ENCODE results near the gene SNAI1. TPM values are rescaled to one million over a fixed set of nuclear protein-coding genes. Genes with fewer than 3 reads are reported as not detected.
"Not testable (repeated sequence)": the region's sequence is repeated elsewhere in the genome, so short reads cannot be mapped to it uniquely, and the experiment has no call there.

SNAI1 gene
- total RNA-seq, 1 donor: 5.8 TPM

DNA sequence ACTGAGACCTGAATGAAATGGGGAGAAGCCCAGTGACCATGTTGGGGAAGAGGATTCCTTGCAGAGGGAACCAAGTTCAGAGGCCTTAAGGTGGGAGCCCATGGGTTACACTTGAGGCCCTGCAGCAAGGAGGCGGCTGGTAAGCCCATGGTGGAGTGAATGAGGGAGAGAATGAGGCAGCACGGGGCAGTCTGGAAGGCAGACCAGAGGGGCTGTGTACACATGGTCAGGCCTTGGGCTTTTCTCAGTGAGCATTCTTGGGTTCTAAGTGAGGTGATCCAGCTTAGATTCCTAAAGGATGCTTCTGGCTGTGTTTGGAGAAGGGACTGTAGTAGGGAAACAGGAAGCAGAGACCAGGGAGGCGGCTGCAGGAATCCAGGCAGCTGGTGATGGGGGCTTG, 27.6 kb upstream of the SNAI1 start:
- H3K27me3 ChIP-seq (ENCODE audit: insufficient read depth, low read length): no peaks in the 10 kb centered on the region

DNA sequence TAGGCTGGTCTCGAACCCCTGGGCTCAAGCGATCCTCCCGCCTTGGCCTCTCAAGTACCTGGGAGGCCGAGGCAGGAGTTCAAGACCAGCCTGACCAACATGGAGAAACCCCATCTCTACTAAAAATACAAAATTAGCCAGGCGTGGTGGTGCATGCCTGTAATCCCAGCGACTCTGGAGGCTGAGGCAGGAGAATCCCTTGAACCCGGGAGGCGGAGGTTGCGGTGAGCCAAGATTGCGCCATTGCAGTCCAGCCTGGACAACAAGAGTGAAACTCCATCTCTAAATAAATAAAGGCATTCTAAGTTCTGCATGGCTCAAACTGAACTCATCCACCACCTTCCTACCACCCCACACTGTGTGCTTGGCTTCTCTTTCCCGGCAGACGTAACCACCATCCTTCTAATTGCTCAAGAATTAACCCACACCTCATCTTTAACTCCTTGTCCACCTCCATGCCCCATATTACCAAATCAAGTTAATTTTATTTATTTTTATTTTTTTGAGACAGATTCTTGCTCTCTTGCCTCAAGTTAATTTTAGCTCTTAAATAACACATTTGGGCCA, 26.9 kb upstream of the SNAI1 start:
- H3K4me1 ChIP-seq (ENCODE audit: insufficient read depth, low read length); H3K4me3 ChIP-seq (ENCODE audit: low read length); H3K9me3 ChIP-seq (ENCODE audit: low read depth, low read length); H3K27me3 ChIP-seq (ENCODE audit: insufficient read depth, low read length): not testable (repeated sequence)

More for the DNA sequence above, 27.6 kb upstream of the SNAI1 start:
- Histone ChIP-seq H3K4me3 (ENCODE audit: low read length) (no peak overlapping the region), H3K9me3 (ENCODE audit: low read depth, low read length) (no peaks in the 10 kb centered on the region), H3K4me1 (ENCODE audit: insufficient read depth, low read length) (no peaks in the 10 kb centered on the region)

DNA sequence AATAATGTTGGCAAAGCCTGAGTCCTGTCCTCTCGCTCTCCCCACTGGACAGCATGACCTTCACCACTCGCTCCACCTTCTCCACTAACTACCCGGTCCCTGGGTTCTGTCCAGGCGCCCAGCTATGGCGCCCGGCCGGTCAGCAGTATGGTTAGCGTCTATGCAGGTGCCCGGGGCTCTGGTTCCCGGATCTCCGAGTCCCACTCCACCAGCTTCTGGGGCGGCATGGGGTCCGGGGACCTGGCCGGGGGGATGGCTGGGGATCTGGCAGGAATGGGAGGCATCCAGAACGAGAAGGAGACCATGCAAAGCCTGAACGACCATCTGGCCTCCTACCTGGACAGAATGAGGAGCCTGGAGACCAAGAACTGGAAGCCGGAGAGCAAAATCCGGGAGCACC, 26.1 kb upstream of the SNAI1 start:
- Histone ChIP-seq H3K4me3 (ENCODE audit: low read length) (no peak overlapping the region), H3K9me3 (ENCODE audit: low read depth, low read length) (no peaks in the 10 kb centered on the region), H3K4me1 (ENCODE audit: insufficient read depth, low read length) (no peaks in the 10 kb centered on the region), H3K27me3 (ENCODE audit: insufficient read depth, low read length) (no peaks in the 10 kb centered on the region)

DNA sequence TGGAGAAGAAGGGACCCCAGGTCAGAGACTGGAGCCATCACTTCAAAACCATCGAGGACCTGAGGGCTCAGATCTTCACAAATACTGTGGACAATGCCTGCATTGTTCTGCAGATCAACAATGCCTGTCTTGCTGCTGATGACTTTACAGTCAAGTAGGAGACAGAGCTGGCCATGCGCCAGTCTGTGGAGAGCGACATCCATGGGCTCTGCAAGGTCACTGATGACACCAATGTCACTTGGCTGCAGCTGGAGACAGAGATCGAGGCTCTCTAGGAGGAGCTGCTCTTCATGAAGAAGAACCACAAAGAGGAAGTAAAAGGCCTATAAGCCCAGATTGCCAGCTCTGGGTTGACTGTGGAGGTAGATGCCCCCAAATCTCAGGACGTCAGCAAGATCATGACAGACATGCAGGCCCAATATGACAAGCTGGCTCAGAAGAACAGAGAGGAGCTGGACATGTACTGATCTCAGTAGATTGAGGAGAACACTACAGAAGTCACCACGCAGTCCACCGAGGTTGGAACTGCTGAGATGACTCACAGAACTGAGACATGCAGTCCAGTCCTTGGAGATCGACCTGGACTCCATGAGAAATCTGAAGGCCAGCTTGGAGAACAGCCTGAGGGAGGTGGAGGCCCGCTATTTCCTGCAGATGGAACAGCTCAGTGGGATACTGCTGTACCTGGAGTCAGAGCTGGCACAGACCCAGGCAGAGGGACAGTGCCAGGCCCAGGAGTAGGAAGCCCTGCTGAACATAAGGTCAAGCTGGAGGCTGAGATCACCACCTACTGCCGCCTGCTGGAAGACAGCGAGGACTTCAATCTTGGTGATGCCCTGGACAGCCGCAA, 25.5 kb upstream of the SNAI1 start:
- not testable (repeated sequence) for H3K4me1 ChIP-seq (ENCODE audit: insufficient read depth, low read length); H3K4me3 ChIP-seq (ENCODE audit: low read length); H3K9me3 ChIP-seq (ENCODE audit: low read depth, low read length); H3K27me3 ChIP-seq (ENCODE audit: insufficient read depth, low read length)

DNA sequence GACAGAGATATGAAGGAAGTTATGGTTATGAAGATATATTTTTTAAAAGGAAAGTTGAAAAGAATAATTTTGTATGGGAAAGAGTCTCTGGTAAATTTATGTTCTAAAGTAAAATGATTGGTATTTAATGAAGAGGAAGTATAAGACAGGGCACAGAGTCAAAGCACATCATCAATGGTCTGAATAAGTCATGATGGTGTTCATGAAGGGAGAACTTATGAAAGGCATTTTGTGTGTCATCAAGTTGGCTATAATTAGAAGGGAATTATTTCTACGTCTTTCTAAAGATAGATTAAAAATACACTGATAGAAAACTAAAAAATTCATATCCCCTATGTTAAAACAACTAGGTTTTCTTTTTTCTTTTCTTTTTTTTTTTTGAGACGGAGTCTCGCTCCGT, 21.4 kb upstream of the SNAI1 start:
- Histone ChIP-seq H3K27me3 (ENCODE audit: insufficient read depth, low read length) (no peaks in the 10 kb centered on the region), H3K9me3 (ENCODE audit: low read depth, low read length) (no peaks in the 10 kb centered on the region), H3K4me1 (ENCODE audit: insufficient read depth, low read length) (peaks cover 5% of the 10 kb centered on the region), H3K4me3 (ENCODE audit: low read length) (no peak overlapping the region)

DNA sequence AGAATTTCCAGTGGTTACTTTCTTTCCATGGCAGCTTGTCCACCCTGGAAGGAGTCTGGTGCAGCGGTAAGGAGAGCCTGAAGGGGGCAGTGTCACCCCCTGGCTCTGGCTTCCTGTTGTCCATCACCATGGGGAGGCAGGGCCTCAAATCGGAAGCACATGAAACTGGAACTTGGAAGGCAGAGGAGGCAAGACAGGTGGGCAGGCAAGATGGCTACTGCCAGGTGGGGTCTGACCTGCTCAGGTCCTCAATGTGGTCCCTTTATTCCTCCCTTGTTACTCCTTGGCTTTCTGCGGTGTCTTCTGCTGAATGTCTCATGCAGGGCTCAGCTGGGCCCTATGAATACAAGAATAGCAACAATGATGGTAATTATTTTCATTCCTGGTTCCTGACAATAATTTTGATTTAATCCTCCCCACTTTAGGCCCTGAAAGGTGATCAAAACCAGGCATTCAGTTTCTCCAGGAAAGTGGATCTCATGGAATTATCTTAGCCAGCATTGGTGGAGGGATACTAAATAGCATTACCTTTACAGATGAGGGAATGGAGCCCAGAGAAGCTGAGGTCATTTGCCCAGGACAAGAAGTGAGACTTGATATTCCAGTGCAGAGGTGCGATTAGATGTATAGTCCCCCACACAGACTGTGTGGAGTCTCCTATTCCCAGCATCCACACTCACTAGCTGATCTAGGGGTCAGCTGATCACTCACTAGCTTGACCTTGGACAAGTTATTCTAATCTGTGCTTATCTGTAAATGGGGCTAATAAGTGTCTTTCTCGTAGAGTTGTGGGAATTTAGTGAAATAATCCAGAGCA, 17.6 kb upstream of the SNAI1 start:
- Histone ChIP-seq H3K4me1 (ENCODE audit: insufficient read depth, low read length) (peaks cover 5% of the 10 kb centered on the region), H3K9me3 (ENCODE audit: low read depth, low read length) (no peaks in the 10 kb centered on the region), H3K4me3 (ENCODE audit: low read length) (no peak overlapping the region), H3K27me3 (ENCODE audit: insufficient read depth, low read length) (no peaks in the 10 kb centered on the region)

DNA sequence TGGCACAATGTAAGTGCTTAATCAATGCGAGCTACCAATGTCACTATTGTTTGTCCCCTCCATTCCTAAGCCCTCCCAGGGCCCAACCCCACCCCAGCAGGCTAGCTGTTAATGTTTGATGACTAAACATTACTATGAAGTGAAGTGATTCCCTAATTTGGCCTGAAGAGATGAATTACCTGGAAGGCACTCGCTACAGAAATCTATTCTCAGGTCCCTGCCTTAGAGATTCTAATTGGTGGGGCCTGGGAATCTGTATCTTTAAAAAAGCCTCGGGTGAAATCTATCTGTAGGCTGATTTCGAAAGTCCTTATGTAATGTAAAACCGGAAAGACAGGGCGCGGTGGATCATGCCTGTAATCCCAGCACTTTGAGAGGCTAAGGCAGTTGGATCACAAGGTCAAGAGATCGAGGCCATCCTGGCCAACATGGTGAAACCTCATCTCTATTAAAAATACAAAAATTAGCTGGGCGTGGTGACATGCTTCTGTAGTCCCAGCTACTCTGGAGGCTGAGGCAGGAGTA, 16.9 kb upstream of the SNAI1 start:
- Histone ChIP-seq H3K4me3 (ENCODE audit: low read length) (no peak overlapping the region), H3K27me3 (ENCODE audit: insufficient read depth, low read length) (no peaks in the 10 kb centered on the region), H3K4me1 (ENCODE audit: insufficient read depth, low read length) (peaks cover 5% of the 10 kb centered on the region), H3K9me3 (ENCODE audit: low read depth, low read length) (no peaks in the 10 kb centered on the region)

DNA sequence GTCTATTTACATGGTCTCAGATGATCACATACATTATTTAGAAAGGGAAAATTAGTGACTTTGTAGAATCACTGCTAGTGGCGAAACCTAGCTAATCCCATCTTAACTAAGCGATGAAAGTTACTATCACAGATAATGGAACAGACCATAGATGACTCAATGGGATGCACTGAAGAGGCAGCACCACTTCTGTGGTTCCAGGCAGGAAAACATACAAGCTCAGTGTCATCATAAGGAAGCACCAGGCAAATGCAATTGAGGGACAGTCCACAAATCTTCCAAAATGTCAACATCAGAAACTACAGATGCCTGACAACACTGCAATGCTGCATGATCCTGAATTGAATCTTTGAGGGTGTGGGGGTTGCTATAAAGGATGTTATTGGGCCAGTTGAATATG, 15.9 kb upstream of the SNAI1 start:
- Histone ChIP-seq H3K4me1 (ENCODE audit: insufficient read depth, low read length) (peaks cover 5% of the 10 kb centered on the region), H3K4me3 (ENCODE audit: low read length) (no peak overlapping the region), H3K27me3 (ENCODE audit: insufficient read depth, low read length) (no peaks in the 10 kb centered on the region), H3K9me3 (ENCODE audit: low read depth, low read length) (no peaks in the 10 kb centered on the region)

DNA sequence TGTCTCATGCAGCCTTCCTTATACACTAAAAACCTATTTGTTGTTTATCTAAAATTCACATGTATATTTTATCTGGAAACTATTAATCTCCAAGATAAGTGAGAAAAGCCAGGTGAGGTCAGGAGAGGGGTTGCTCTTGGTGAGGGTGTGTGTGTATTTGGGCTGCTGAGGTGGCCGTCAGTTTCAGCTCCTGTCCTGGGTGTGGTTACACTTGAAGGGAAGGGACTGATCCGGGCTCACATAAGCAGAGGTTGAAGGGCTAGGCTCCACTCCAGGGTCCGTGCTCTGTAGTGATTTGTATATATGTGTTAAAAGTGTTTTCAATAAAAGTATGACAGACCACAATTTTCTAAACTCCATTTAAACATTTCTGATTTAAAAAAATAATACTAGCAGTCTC, 13.5 kb upstream of the SNAI1 start:
- Histone ChIP-seq H3K9me3 (ENCODE audit: low read depth, low read length) (no peaks in the 10 kb centered on the region), H3K4me1 (ENCODE audit: insufficient read depth, low read length) (peaks cover 5% of the 10 kb centered on the region), H3K27me3 (ENCODE audit: insufficient read depth, low read length) (no peaks in the 10 kb centered on the region), H3K4me3 (ENCODE audit: low read length) (no peak overlapping the region)

DNA sequence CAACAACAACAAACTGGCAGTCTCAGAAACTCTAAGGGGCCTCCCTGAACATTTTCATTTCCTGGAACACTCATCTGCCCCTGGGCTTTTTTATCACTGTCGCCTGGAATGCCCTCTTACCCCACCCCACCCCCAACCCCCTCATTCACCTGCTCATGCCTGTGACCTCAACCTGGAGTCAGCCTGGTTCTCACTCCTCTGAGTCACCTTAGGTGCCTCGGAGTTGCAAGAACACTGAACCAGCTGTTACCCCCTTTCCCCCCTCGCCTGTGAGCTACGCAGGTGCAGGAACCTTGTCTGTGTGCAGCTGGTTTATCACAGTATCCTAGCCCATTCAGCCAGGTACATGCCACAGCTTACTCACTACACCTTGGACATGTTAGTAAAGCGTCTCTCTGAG, 12.8 kb upstream of the SNAI1 start:
- Histone ChIP-seq H3K9me3 (ENCODE audit: low read depth, low read length) (no peaks in the 10 kb centered on the region), H3K4me3 (ENCODE audit: low read length) (no peak overlapping the region), H3K27me3 (ENCODE audit: insufficient read depth, low read length) (no peaks in the 10 kb centered on the region), H3K4me1 (ENCODE audit: insufficient read depth, low read length) (peaks cover 5% of the 10 kb centered on the region)

DNA sequence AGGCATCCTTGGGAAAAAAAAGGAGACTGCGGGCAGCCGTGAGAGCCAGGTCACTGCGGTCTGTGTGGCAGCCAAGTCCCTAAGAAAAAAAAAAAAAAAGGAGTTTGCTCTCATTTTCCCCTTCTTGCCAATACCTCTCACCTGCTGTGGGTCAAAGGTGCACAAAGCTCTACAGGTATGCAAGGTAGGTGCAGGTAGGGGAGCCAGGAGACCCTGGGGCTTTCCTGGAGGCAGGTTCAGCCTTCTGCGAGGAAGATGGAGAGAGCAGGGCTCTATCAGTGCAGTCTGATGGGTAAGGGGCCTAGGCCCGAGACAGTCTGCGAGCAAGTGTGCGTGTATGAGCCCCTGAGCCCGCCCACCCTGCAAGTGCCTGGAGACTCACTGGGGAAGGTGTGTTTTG, 12.3 kb upstream of the SNAI1 start:
- H3K4me1 ChIP-seq (ENCODE audit: insufficient read depth, low read length): peaks cover 3% of the 10 kb centered on the region
- H3K27me3 ChIP-seq (ENCODE audit: insufficient read depth, low read length): no peaks in the 10 kb centered on the region
- H3K9me3 ChIP-seq (ENCODE audit: low read depth, low read length): no peaks in the 10 kb centered on the region
- H3K4me3 ChIP-seq (ENCODE audit: low read length): no peak overlapping the region

DNA sequence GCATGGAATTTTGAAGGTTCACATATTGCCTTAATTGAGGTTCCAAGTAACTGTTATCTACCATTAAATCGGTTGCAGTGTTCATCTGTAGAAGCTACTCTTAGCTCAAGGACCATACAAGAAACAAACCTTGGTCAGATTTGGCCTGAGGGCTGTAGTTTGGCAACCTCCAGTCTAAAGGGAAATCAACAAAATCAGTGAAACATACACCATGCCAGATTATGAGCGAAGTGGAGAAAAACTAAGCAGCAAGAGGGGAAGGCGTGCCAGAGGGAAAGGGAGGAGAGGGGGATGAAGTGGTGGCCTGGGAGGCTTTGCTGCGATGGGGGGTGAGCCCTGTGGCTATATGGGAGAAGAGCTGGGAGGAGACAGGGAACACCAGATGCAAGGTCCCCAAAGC, 8.8 kb upstream of the SNAI1 start:
- Histone ChIP-seq H3K27me3 (ENCODE audit: insufficient read depth, low read length) (no peaks in the 10 kb centered on the region), H3K4me3 (ENCODE audit: low read length) (no peak overlapping the region), H3K9me3 (ENCODE audit: low read depth, low read length) (no peaks in the 10 kb centered on the region), H3K4me1 (ENCODE audit: insufficient read depth, low read length) (peaks cover 4% of the 10 kb centered on the region)

DNA sequence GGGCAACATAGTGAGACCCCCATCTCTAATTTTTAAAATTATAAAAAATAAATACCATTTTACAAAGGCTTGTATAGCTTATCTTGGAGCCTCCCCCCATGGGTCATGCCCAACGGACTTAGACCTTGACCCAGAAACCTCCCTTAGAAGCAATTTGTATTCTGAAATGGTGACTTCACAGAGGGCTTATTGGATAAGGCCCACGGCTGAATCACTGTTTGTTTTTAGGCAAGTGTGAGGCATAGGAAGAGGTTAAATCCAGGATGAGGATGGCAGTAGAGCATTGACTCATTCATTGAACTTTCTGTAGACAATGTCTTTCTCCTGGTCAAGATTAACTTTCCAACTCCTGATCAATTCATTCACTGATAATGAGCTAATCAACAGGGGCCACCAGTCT, 6.2 kb upstream of the SNAI1 start:
- H3K4me1 ChIP-seq (ENCODE audit: insufficient read depth, low read length): peaks cover 10% of the 10 kb centered on the region
- no peak overlapping the region for H3K4me3 ChIP-seq (ENCODE audit: low read length)
- H3K9me3 ChIP-seq (ENCODE audit: low read depth, low read length): no peaks in the 10 kb centered on the region
- no peaks in the 10 kb centered on the region for H3K27me3 ChIP-seq (ENCODE audit: insufficient read depth, low read length)

DNA sequence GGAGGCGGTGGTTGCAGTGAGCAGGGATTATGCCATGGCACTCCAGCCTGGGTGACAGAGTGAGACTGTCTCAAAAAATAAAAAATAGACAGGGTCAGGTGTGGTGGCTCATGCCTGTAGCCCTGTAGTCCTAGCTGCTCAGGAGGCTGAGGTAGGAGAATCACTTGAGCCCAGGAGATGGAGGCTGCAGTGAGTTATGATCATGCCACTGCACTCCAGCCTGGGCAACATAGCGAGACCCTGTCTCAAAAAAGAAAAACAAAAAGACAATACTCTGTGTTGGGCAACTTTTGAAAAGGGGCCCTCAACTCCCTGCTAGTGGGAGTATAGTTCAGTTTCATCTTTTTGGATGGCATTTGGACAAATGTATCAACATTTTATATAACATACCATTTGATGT, 5.0 kb upstream of the SNAI1 start:
- not testable (repeated sequence) for H3K27me3 ChIP-seq (ENCODE audit: insufficient read depth, low read length); H3K9me3 ChIP-seq (ENCODE audit: low read depth, low read length); H3K4me3 ChIP-seq (ENCODE audit: low read length)
- peaks cover 18% of the 10 kb centered on the region for H3K4me1 ChIP-seq (ENCODE audit: insufficient read depth, low read length)

DNA sequence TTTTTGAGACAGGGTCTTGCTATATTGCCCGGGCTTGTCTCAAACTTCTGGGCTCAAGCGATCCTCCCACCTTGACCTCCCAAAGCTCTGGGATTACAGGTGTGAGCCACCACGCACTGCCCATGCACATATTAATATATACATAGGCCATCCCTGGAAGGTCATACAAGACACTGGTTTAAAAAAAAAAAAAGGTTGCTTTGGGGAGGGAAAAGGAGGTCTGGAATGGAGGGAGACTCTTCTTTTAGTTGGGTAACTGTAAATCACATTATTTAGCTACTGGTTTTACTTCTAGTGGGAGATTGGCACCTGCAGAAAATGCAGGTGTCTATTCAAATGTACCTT, 4.1 kb upstream of the SNAI1 start:
- Histone ChIP-seq H3K4me1 (ENCODE audit: insufficient read depth, low read length) (peaks cover 27% of the 10 kb centered on the region), H3K9me3 (ENCODE audit: low read depth, low read length) (no peaks in the 10 kb centered on the region), H3K27me3 (ENCODE audit: insufficient read depth, low read length) (no peaks in the 10 kb centered on the region), H3K4me3 (ENCODE audit: low read length) (no peak overlapping the region)

Data from mononuclear cell (primary cell).